K562 treated with DMSO at 1 percent for 12 hours (cell line): ENCODE data around the gene TIGD2. TPM values are rescaled to one million over a fixed set of nuclear protein-coding genes. Genes with fewer than 3 reads are reported as not detected.

Experiments used
- total RNA-seq: library from RNA; unstranded; fragments of 300-600 nt; gene quantifications from 2 replicates; pipeline ENCODE4 v1.2.3, GENCODE V29; 2022; ENCODE audit not compliant: insufficient read depth

Gene TIGD2
- 4.0 and 12.6 TPM in 2 replicates for total RNA-seq

DNA sequence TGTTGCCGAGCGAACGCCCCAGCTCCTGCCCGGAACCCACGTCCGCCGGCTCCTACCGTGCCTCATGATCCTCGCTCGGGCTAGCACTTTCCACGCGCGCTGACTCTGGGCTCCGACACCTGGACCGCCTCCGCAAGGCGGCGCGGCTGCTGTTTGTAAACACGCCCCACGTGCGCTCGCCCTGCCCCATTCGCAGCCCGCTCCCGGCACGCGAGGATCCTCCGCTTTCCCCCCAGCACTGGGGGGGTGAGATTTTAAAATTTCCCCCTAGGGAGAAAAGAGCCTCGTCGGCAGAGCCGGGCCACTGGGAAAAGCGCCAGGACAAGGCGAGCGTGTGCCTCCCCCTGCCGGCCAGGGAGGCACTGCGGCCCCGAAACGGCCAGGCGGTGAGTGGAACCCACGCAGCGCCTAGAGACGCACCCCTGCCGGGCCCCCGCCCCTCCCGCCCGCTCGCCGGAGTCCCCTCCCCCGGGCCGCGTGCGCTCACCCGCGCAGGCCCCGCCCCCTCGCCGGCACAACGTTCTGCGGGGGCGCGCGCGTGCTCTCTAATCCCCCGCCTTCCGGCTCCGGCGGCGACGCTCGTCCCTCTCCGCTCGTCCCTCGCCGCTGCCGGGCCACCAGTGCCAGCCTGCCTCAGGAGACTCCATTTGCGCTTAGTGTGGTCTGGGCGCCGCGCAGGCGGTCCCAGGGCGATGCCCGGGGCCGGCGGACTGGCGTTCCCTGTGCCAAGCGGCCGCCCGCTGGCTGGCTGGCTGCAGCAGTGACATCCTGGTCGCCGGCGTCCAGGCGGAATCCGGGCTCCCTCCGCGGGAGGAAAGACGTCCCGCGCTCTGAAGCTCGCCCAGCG, at the start of gene TIGD2:
Gene TIGD2 (plus strand): TSS at position 548 of the 847 bp plus-strand sequence. CDS start 1,442 bp downstream, outside the sequence.

Other genes with a start within 250 kb of the TIGD2 start
- gene FAM13A, start 54.3 kb upstream of the TIGD2 start, total RNA-seq = 3.1 and 9.3 TPM in 2 replicates
- gene GPRIN3, start 196.3 kb downstream of the TIGD2 start, total RNA-seq = not detected in 2 replicates